ENCODE data around the gene KIF14.
"Not testable (repeated sequence)": the region's sequence is repeated elsewhere in the genome, so short reads cannot be mapped to it uniquely, and the experiment has no call there.

KIF14 gene

GRCh38 chr1:200638073-200638472 lies 17.5 kb upstream of the KIF14 start:
- no peak for TF ChIP-seq CTCF (IDR thresholded peaks at IDR 0.05; ENCODE audit: control extremely low read depth, extremely low read depth, low read depth, missing control alignments)
- DNase-seq (ENCODE audit: extremely low spot score): no peak
- ChIA-PET POLR2A (no interaction called here), CTCF (no interaction called here)

GRCh38 chr1:200636681-200637080 lies 16.1 kb upstream of the KIF14 start:
- POLR2A ChIA-PET: no interaction called here
- no peak for DNase-seq (ENCODE audit: extremely low spot score)
- CTCF ChIA-PET: interaction anchor here (0.7 kb wide), 1 partner anchor 14 kb away, joined by 3 read pairs; no protein-coding TSS in a partner anchor
- TF ChIP-seq CTCF (IDR thresholded peaks at IDR 0.05; ENCODE audit: control extremely low read depth, extremely low read depth, low read depth, missing control alignments): no peak

- ChIA-PET POLR2A (no interaction called here), CTCF (interaction anchor here (0.7 to 4.0 kb wide), 7 partner anchors 10 to 212 kb away, joined by 3 to 27 read pairs (median 4); no protein-coding TSS in a partner anchor)
- DNase-seq (ENCODE audit: extremely low spot score): no peak
- peak; percentile 31 for TF ChIP-seq CTCF (IDR thresholded peaks at IDR 0.05; ENCODE audit: control extremely low read depth, extremely low read depth, low read depth, missing control alignments)
These were observed 13.9 kb upstream of the KIF14 start for GRCh38 chr1:200634261-200635122.

DNA sequence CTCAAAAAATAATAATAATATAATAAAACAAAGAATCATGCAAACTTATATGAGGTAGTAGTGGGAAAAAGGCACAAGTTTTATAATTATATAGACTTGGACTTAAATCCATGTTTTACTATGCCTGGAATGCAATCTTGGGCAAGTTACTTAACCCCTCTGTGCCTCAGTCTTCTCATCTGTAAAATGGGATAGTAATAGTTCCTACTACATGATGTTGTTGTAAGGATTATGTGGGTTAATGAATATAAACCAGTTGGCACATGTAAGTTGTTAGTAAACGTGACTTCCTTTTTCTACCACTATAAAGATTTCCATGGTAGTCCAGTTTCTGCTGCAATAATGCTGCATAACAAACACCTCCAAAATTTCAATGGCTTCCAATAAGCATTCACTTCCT lies 10.8 kb upstream of the KIF14 start:
- CTCF ChIA-PET: interaction anchor here (1.7 kb wide), 1 partner anchor 9 kb away, joined by 7 read pairs; no protein-coding TSS in a partner anchor
- POLR2A ChIA-PET: no interaction called here
- DNase-seq (ENCODE audit: extremely low spot score): no peak
- no peak for TF ChIP-seq CTCF (IDR thresholded peaks at IDR 0.05; ENCODE audit: control extremely low read depth, extremely low read depth, low read depth, missing control alignments)

DNA sequence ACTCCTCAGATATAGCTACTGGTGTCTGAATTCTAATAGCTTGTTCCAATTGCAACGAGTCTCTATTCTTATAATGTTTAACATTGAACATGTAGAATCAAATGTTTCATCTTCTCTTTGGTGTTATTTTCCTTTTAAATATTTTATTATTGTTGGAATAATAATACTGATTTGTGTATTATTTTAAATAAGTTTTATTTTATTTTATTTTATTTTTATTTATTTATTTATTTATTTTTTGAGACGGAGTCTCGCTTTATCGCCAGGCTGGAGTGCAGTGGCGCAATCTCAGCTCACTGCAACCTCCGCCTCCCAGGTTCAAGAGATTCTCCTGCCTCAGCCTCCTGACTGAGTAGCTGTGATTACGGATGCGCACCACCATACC lies 10.0 kb upstream of the KIF14 start:
- POLR2A ChIA-PET; DNase-seq (ENCODE audit: extremely low spot score): not testable (repeated sequence)
- CTCF ChIA-PET: interaction anchor here (1.7 kb wide), 1 partner anchor 8 kb away, joined by 7 read pairs; no protein-coding TSS in a partner anchor

DNA sequence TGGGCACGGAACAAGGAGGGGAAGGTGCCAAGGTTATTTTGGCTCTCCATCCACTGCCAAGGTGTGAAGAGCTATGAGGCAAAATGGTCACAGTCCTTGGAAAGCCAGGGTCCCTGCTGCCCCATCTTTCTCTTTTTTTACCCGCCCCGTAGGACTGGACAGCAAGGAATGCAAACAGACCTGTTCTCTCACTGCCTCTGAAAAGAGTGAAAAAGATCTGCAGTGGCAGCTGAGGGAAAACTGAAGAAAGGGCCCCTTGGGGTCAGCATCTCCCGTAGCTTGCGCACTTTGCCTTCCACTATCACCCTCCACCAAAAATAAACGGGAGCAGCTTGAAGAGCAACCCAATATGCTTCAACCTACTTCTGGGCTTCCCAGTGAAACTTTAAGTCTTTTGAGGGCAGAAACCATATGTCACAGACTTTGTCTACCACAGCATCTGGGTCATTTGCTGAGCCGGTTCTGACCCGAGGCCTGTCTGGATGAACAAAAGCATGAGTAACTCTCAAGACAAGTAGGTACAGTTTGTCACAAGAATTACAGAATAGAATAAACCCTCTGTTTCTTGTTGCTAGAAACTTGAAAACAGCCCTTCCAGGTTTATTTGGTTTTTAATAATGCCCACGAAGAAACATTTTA lies 9.4 kb upstream of the KIF14 start:
- TF ChIP-seq CTCF (IDR thresholded peaks at IDR 0.05; ENCODE audit: control extremely low read depth, extremely low read depth, low read depth, missing control alignments): no peak
- POLR2A ChIA-PET: no interaction called here
- no peak for DNase-seq (ENCODE audit: extremely low spot score)
- CTCF ChIA-PET: interaction anchor here (1.5 to 1.7 kb wide), 2 partner anchors 8 to 209 kb away, joined by 3 to 7 read pairs; no protein-coding TSS in a partner anchor
